Measurements from ENCODE around the gene ADGRL2. TPM values are rescaled to one million over a fixed set of nuclear protein-coding genes. Genes with fewer than 3 reads are reported as not detected.

The ADGRL2 gene
- total RNA-seq, 3 donors from 2014 or later, result 4.5 to 31.7 (median 9.2) TPM

DNA sequence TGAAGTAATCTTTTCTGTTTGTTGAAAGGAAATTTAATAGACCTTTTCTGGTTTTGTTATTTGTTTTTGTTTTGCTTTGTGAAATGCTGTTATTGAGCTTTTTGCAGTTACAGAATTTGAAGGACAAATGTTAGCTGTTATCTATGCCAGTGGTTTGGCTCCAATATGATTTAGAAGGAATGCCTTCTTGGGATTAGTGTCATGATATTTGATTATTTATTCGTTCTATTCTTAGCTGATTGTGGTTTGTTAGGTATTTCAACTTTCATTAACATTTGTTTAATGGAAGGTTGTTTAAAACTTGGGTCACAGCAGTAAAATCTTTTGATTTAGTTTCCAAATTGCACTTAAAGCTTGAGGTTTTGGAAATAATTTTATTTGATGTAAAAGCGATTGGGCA is 33.5 kb downstream of the ADGRL2 start:
- H3K4me1 ChIP-seq (ENCODE audit: low read depth), result peaks cover 2% of the 10 kb centered on the region
- TF ChIP-seq, protein P1, sequence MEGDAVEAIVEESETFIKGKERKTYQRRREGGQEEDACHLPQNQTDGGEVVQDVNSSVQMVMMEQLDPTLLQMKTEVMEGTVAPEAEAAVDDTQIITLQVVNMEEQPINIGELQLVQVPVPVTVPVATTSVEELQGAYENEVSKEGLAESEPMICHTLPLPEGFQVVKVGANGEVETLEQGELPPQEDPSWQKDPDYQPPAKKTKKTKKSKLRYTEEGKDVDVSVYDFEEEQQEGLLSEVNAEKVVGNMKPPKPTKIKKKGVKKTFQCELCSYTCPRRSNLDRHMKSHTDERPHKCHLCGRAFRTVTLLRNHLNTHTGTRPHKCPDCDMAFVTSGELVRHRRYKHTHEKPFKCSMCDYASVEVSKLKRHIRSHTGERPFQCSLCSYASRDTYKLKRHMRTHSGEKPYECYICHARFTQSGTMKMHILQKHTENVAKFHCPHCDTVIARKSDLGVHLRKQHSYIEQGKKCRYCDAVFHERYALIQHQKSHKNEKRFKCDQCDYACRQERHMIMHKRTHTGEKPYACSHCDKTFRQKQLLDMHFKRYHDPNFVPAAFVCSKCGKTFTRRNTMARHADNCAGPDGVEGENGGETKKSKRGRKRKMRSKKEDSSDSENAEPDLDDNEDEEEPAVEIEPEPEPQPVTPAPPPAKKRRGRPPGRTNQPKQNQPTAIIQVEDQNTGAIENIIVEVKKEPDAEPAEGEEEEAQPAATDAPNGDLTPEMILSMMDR (IDR thresholded peaks at IDR 0.05), result no peak
- DNase-seq (no peak), ATAC-seq (no peak)
- H3K4me3 ChIP-seq, result no peak overlapping the region
- no peaks in the 10 kb centered on the region for H3K36me3 ChIP-seq (ENCODE audit: low read depth)
- intact Hi-C loops (cut with DNase I, micrococcal nuclease), result no loop called here
- H3K9me3 ChIP-seq, result no peaks in the 10 kb centered on the region

DNA sequence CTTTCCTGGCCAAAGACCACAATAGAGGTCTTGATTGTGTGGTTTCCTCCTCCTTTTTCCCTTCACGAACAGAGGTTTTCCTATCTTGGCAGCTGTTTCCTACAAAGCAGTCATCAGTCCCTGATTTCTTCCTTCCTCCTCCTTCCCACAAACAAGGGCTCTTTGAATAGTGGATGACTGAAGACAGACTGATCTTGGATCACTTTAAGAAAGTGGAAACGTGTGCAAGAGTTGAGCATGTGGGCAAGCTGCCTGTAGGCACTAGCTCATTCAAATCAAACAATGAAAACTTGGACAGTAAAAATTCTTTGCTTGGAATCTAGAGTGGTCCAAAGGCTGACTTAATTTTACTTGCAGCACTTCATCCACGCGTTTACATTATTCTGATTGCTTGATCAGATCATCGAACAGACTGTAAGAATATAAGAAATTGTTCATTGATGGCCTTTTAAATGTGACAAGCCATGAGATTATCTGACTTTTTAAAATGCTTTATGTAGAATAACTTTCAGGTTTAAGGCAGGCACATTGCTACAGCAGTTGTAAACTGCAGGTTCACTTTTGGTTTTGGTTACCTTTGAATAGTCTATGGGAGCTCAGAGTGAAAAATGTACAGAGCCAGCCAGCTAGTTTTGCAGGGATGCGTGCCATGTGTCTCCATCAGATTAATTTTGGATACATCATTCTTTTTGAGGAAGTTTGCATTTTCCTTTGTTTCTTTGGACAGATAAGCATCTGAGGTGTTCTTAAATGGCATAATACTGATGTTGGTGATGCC is 34.4 kb downstream of the ADGRL2 start:
- no peak for DNase-seq
- peak; percentile 30 for ATAC-seq
- no peaks in the 10 kb centered on the region for H3K9me3 ChIP-seq
- H3K4me1 ChIP-seq (ENCODE audit: low read depth), result peaks cover 2% of the 10 kb centered on the region
- no peaks in the 10 kb centered on the region for H3K36me3 ChIP-seq (ENCODE audit: low read depth)
- TF ChIP-seq, protein P1 (IDR thresholded peaks at IDR 0.05), result no peak
- intact Hi-C loops (cut with DNase I, micrococcal nuclease), result no loop called here
- H3K4me3 ChIP-seq, result no peak overlapping the region

DNA sequence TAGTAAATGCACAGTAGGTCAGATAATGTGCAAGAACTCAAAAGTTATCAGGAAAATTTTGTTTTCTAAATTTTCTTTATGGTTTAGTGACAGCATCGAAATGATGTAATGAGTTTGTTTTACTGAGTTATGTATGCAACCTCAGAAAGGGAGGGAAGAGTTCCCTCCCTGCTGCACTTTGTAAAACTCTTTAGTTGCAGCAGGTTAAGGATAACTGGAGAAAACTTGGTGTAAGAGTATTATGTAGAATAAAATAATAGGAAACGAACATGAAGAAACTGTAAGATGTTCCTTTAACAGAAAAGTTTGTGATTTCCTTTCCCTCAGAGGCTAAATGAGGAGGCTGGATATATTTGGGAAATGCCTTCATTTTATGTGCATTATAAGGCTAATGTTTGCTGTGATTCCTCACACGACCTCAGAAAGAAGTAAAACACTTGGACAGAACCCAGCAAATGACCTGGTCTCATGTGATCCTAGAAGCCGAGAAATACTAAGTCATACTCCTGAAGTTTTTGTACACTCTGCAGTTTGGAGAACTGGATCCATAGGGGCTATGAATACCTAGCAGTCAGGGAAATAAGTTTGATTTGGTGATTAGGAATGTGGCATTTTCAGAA is 35.4 kb downstream of the ADGRL2 start:
- no peak overlapping the region for H3K4me3 ChIP-seq
- no peaks in the 10 kb centered on the region for H3K36me3 ChIP-seq (ENCODE audit: low read depth)
- intact Hi-C loops (cut with DNase I, micrococcal nuclease), result no loop called here
- no peak for ATAC-seq
- no peaks in the 10 kb centered on the region for H3K9me3 ChIP-seq
- peaks cover 2% of the 10 kb centered on the region for H3K4me1 ChIP-seq (ENCODE audit: low read depth)
- no peak for DNase-seq
- TF ChIP-seq, protein P1 (IDR thresholded peaks at IDR 0.05), result no peak

DNA sequence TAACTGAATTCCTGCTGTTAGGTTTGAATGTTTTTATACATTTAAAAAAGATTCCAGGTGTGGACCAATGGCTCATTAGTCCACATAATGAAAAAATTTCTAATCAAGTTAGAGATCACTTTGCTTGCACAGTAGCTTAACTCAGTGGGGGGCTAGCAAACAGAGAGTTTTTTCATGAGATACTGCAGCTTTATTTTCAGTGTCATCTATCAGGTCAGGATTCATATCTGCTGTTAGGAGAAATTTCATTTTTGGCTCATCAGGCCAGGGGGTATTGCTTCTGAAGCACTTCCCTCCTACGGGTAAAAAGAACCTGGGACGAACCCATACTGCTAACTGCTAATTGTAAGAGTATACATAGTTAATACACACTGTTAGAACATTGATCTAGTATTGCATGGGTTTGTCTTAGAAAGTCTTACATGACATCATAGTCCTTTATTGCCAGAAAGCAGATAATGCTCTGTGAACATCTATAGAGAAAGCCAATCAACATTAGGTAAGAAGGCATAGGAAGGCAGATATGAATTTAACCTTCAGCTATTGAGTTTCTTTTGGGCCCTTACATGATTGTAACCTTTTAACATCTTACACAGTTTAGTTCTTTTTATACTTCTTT is 38.0 kb downstream of the ADGRL2 start:
- intact Hi-C loops (cut with DNase I, micrococcal nuclease), result no loop called here
- peaks cover 2% of the 10 kb centered on the region for H3K4me1 ChIP-seq (ENCODE audit: low read depth)
- no peaks in the 10 kb centered on the region for H3K36me3 ChIP-seq (ENCODE audit: low read depth)
- ATAC-seq, result no peak
- no peak for DNase-seq
- H3K9me3 ChIP-seq, result no peaks in the 10 kb centered on the region
- TF ChIP-seq, protein P1 (IDR thresholded peaks at IDR 0.05), result no peak
- H3K4me3 ChIP-seq, result no peak overlapping the region

DNA sequence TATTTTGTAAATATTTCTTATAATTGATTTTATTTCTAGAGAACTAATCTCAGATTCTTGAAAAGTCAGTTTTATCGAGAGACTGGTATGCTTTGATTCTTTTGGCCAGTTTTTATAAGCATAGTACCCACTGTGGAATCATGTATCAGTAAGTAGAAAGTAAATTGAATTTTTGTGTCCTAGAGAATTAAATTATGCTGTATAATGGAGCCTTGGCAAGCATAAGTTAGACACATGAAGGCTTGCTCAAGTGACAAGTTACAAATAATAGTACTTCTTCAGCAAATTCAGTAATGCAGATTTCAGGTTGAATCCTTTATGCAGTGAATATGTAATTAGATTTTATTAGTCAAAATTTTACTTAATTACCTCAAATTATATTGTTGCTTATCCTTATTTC is 40.1 kb downstream of the ADGRL2 start:
- ATAC-seq (no peak), DNase-seq (no peak)
- Histone ChIP-seq H3K36me3 (ENCODE audit: low read depth) (no peaks in the 10 kb centered on the region), H3K9me3 (no peaks in the 10 kb centered on the region), H3K4me3 (no peak overlapping the region), H3K4me1 (ENCODE audit: low read depth) (no peaks in the 10 kb centered on the region)
- intact Hi-C loops (cut with DNase I, micrococcal nuclease), result no loop called here
- TF ChIP-seq, protein P1 (IDR thresholded peaks at IDR 0.05), result no peak
